Measurements from ENCODE around the gene PDLIM7. TPM values are rescaled to one million over a fixed set of nuclear protein-coding genes. Genes with fewer than 3 reads are reported as not detected.
A peak's percentile ranks its signal among the peaks of the same experiment; 100 is the strongest.

PDLIM7 gene
- total RNA-seq, 1 donor from 2014 or later = 65.3 TPM

DNA sequence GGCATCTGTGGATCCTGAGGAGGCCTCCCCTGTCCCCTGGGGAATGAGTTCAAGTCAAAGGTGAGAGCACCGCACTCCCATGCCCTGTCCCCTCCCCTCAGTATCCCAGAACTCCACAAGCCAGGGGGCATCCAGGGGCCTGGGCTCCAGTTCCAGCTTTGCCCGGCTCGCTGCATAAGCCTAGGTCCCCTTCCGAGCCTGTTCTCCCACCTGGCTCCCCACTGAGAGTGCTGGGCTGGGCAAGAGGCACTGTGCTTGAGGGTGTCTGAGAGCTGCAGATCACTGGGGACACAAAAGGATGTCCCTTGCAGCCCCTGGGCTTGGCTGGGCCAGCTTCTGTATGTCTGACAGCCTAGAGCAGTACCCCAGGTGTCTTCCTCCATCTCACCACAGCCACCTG lies 7.7 kb upstream of the PDLIM7 start:
- intact Hi-C loops (cut with micrococcal nuclease) = no loop called here

DNA sequence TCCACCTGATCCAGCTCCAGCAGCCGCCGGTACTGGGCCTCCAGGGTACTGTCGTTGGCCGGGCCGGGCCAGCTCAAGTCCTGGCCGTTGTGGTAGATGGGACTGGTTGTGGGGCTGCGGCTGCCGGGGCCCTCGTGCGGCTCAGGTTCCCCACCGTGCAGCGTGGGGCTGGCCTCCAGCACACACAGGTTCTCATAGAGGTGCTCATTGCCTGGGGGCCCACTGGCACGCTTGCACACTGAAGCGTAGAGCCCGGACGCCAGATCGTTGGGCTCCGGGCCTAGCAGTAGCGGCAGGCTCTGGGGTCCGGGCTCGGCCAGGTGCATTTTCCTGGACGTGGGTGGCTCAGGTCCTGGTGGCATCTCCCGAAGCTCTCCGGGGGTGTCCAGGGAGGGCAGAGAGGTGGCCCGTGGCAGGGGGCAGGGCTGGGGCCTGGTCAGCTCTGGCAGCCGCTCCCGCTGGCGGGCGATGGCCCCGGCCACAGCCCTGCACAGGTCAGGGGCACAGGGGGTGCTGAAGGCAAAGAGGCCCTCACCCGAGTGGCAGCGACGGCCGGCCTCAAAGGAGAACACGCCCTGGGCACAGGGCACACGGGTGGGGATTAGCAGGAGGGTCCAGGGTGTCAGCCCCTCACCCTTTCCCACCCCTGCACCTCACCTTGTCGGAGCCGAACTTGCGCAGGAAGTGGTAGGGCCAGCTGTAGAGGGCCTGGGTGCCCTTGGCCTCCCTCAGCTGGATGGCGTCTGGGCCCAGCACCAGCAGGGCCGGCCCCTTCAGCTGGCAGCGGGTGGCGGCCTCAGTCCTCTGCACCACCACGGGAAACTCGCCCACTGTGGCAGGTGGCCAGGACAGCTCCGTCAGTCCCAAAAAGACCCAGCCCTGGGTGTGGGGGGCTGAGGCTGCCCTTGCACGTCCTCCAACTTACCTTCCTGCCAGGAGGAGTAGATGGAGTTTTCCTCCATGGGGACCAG lies 7.0 kb upstream of the PDLIM7 start:
- no peak overlapping the region for H3K4me3 Mint-ChIP-seq
- no peaks in the 10 kb centered on the region for H3K36me3 Mint-ChIP-seq (ENCODE audit: low read depth)
- H3K27ac Mint-ChIP-seq = no peak overlapping the region
- DNase-seq = no peak
- peaks cover 9% of the 10 kb centered on the region for H3K4me1 Mint-ChIP-seq
- H3K9me3 Mint-ChIP-seq = no peaks in the 10 kb centered on the region
- H3K27me3 Mint-ChIP-seq = peaks cover 8% of the 10 kb centered on the region
- intact Hi-C loops (cut with micrococcal nuclease) = no loop called here

More for the DNA sequence above, 7.7 kb upstream of the PDLIM7 start:
- H3K9me3 Mint-ChIP-seq = no peaks in the 10 kb centered on the region
- peaks cover 3% of the 10 kb centered on the region for H3K36me3 Mint-ChIP-seq (ENCODE audit: low read depth)
- H3K4me1 Mint-ChIP-seq = peaks cover 9% of the 10 kb centered on the region
- H3K27me3 Mint-ChIP-seq = peaks cover 3% of the 10 kb centered on the region
- H3K4me3 Mint-ChIP-seq = no peak overlapping the region
- DNase-seq = no peak
- H3K27ac Mint-ChIP-seq = no peak overlapping the region

DNA sequence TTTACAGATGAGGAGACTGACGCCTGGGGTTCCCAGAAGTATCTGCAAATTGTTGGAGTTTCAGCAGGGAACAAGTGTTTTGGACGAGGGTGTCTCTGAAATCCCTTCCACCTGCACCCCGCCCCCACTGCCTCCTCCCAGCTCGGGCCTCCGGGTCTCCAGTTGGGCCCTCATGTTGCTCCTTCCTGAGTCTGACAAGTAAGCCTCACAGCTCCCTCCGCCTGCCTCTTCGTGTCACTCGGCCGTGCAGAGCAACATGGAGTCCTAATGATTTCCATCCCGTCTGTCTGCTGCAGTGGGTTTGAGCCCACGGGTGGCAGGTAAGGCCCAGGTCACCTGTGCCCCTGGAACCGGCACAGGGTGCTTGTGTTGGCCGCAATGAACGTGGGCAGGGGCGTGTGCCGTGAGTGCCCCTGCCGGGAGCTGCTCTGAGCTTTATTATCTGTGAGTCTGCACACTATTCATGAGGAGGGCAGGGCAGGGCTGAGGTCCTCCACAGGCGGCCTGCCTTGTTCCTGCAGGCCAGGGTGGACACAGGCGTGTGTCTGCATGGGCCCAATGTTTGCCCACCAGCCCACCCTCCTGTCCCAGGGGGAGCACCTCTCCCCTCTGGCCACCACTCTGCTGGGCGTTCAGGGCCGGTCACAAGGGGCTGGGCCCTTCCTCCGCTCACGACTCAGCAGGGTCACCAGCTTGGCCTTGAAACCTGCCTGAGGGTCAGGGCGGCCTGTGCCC lies 6.1 kb upstream of the PDLIM7 start:
- intact Hi-C loops (cut with micrococcal nuclease) = no loop called here
- Mint-ChIP-seq H3K27me3 (peaks cover 14% of the 10 kb centered on the region), H3K36me3 (ENCODE audit: low read depth) (no peaks in the 10 kb centered on the region), H3K9me3 (no peaks in the 10 kb centered on the region), H3K4me3 (no peak overlapping the region), H3K27ac (no peak overlapping the region), H3K4me1 (peaks cover 10% of the 10 kb centered on the region)
- DNase-seq = no peak

DNA sequence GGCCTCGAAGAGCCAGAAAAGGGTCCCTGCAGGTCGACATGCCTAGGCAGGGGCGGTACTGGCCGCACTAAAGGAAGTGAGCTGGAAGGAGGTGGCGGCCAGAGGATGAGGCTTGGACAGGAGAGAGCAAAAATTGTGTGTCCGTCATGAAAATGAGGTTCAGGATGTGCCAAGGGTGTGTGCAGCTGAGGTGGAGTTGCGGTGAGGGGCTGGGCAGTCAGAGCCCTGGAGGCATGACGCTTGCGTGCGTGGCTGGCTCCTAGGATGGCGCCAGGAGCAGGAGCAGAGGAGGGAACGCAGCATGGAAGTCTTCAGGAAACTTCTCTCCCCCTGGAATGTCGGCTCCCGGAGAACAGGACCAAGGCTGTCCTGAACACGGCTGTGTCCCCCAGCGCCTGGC lies 5.5 kb upstream of the PDLIM7 start:
- Mint-ChIP-seq H3K9me3 (no peaks in the 10 kb centered on the region), H3K27me3 (peaks cover 18% of the 10 kb centered on the region), H3K4me3 (no peak overlapping the region), H3K27ac (no peak overlapping the region), H3K36me3 (ENCODE audit: low read depth) (no peaks in the 10 kb centered on the region), H3K4me1 (peaks cover 15% of the 10 kb centered on the region)
- intact Hi-C loops (cut with micrococcal nuclease) = no loop called here
- no peak for DNase-seq

DNA sequence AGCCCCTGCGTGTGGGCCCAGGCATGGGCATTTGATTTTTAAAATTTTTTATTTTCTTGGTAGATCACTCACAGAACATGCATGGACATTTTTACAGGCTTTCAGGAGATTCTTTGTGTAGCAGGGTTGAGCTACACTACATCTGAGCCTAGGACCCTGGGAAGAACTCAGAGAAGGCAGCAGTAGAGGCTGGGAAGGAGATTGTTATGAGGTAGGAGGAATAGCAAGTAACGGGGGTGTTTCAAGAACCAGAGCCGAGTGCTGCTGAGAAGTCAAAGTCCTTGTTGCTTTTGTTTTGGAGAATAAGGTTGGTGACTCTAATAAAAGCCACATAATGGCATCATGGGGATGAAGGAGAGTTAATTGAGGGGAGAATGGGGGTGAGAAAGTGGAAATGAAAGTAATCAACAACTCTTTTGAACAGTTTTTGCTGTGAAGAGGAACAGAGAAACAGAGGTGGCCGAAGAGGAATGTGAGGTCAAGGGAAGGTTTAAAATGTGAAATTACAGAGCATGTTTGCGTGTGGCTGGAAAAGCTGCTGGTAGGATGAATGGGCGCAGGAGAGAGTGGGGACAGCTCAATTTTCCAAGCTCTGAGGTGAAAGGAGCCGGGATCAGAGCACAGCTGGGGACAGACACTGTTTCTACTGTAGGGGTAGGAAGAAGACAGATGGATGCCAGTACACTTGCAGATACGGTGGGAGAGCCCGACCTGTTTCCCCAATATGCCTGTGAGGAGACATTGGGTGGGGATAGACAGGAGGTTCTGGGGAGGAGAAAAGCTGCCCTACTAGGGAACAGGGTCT lies 4.7 kb upstream of the PDLIM7 start:
- H3K27me3 Mint-ChIP-seq = peaks cover 21% of the 10 kb centered on the region
- H3K9me3 Mint-ChIP-seq = no peaks in the 10 kb centered on the region
- intact Hi-C loops (cut with micrococcal nuclease) = loop anchor here (1.0 to 2.0 kb wide), 3 partner anchors 112 to 191 kb away; partner anchors contain the start of gene MXD3
- no peaks in the 10 kb centered on the region for H3K36me3 Mint-ChIP-seq (ENCODE audit: low read depth)
- peaks cover 17% of the 10 kb centered on the region for H3K4me1 Mint-ChIP-seq
- no peak overlapping the region for H3K4me3 Mint-ChIP-seq
- DNase-seq = no peak
- H3K27ac Mint-ChIP-seq = no peak overlapping the region

DNA sequence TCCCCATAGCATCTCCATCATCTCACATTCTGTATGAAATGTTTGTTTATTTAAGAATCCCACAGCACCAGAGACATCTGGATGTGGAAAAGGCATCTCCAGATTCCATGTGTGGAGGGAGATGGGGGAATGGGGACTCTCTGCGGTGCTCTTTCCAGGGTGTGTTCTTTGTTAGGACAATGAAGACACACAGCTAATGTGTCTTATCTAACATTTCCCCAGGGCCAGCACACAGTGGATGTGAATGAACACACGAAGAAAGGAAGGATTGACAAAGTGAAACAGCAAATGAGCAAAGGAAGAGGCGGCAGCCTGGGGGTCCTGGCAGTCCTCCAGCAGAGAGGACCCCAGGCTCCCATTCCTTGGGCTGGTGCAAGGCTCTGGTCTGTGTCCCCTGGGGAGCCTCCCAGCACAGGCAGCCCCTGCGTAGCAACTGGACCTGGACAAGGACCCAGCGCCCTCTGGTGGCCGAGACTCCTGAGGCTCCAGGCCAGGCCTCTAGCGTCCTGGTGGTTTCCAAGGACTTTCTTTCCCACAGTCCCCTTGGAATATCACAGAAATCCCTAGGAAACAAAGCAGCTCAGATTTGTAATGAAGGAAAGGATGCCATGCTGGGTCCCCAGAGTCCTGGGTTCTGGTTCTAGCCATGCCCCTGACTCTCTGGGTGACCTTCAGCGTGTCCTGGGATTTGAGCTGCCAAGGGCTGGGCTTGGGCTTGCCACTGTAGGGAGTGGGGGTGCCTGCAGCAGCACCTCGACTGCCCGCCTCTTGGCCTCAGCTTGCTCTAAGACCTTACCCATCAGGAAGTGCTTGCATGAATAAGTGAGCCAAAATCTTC lies 3.5 kb upstream of the PDLIM7 start:
- peak; percentile 95 for DNase-seq
- H3K36me3 Mint-ChIP-seq (ENCODE audit: low read depth) = no peaks in the 10 kb centered on the region
- H3K9me3 Mint-ChIP-seq = no peaks in the 10 kb centered on the region
- no peak overlapping the region for H3K4me3 Mint-ChIP-seq
- H3K4me1 Mint-ChIP-seq = peaks cover 21% of the 10 kb centered on the region
- no peak overlapping the region for H3K27ac Mint-ChIP-seq
- peaks cover 21% of the 10 kb centered on the region for H3K27me3 Mint-ChIP-seq
- intact Hi-C loops (cut with micrococcal nuclease) = loop anchor here (1.0 to 2.0 kb wide), 3 partner anchors 111 to 190 kb away; partner anchors contain the start of gene MXD3

DNA sequence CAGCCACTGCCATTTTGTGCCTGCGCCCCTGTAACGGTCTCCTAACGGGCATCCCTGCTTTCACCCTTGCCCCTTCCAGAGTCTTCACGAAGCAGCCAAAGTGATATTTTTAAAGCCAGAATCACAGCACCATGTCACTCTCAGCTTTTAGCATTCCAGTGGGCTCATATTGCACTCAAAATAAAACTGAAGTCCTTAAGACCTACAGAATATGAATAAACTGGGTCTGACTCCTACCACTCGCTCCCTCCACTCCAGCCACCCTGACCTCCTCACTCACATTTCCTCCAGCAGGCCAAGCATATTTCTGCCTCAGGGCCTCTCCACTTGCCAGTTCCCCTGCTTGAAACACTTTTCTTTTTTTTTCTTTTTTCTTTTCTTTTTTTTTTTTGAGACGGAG lies 2.4 kb upstream of the PDLIM7 start:
- intact Hi-C loops (cut with micrococcal nuclease) = loop anchor here (2.0 kb wide), 2 partner anchors 181 to 189 kb away; partner anchors contain the start of gene MXD3
- peak overlapping the region; percentile 14 for H3K4me3 Mint-ChIP-seq
- H3K36me3 Mint-ChIP-seq (ENCODE audit: low read depth) = no peaks in the 10 kb centered on the region
- no peak for DNase-seq
- H3K9me3 Mint-ChIP-seq = no peaks in the 10 kb centered on the region
- peaks cover 21% of the 10 kb centered on the region for H3K27me3 Mint-ChIP-seq
- peaks cover 26% of the 10 kb centered on the region for H3K4me1 Mint-ChIP-seq
- peak overlapping the region; percentile 5 for H3K27ac Mint-ChIP-seq

DNA sequence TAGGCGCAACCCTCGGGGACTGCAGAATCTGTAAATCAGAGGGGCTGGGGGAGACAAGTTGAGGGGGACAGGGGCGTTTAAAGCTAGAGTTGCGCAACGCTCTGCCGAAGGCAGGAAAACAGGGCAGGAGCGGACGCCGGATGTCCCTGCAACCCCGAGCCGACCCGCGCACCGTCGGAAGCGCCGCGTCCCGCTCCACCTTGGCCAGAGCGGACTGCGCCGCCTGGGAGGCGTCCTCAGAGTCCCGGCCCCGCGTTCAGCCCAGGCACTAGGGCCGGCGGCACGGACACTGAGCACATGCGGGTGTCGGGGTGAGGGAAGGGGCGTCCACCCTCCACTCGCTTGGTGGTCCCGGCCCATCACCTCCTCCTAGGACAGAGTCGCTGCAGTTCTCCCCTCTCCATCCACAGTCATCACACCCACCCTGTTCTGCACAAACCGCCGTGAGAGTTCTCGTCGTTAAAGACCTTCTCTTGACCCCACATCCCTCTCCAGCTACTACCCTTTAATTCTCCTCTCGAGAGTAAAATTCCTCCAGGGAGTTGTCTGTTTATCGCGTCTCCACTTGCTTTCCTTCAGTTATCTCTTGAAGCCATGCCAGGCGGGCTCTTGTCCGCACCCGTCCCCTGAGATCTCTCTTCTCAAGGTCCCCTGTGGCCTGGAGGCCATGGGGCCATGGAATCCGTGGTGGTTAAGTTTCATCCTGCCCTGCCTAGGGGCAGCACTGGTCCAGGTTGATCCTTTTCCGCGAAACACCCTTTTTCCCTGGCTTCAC lies 796 bp upstream of the PDLIM7 start:
- Mint-ChIP-seq H3K36me3 (ENCODE audit: low read depth) (peaks cover 3% of the 10 kb centered on the region), H3K4me3 (peak overlapping the region; percentile 89), H3K9me3 (no peaks in the 10 kb centered on the region), H3K4me1 (peaks cover 36% of the 10 kb centered on the region), H3K27me3 (peaks cover 21% of the 10 kb centered on the region), H3K27ac (peak overlapping the region; percentile 78)
- no peak for DNase-seq
- intact Hi-C loops (cut with micrococcal nuclease) = no loop called here

DNA sequence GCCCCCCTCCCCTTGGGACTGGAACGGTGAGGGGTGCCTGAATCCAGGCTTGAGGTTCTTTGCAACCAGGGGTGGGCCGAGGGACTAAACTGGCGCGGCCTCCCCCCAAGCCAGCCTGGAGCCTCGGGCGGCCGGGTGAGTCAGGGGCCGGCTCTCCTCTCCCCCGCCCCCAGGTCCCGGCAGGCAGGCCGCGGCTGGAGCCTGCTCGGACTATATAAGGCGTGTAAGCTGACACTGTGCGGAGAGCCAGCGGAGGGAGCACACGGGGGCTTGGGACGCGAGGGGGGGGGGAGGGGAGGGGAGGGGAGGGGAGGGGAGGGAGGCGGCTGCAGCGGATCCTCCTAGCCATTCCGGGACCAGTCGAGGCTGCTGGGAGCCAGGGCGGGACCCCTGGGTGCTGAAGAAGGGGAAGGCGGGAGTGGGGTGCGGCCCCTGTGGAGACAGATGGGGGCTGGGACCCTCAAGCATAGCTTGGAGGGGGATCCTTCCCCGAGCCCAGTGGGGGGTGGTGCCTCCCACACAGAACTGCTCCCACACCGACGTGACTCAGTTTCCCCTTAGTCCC lies 595 bp downstream of the PDLIM7 start:
- intact Hi-C loops (cut with micrococcal nuclease) = loop anchor here (1.0 to 2.0 kb wide), 7 partner anchors 18 to 362 kb away; partner anchors contain the start of gene GRK6
- Mint-ChIP-seq H3K9me3 (no peaks in the 10 kb centered on the region), H3K27ac (peak overlapping the region; percentile 51), H3K4me3 (peak overlapping the region; percentile 89), H3K36me3 (ENCODE audit: low read depth) (peaks cover 8% of the 10 kb centered on the region), H3K27me3 (peaks cover 21% of the 10 kb centered on the region), H3K4me1 (peaks cover 35% of the 10 kb centered on the region)
- no peak for DNase-seq

DNA sequence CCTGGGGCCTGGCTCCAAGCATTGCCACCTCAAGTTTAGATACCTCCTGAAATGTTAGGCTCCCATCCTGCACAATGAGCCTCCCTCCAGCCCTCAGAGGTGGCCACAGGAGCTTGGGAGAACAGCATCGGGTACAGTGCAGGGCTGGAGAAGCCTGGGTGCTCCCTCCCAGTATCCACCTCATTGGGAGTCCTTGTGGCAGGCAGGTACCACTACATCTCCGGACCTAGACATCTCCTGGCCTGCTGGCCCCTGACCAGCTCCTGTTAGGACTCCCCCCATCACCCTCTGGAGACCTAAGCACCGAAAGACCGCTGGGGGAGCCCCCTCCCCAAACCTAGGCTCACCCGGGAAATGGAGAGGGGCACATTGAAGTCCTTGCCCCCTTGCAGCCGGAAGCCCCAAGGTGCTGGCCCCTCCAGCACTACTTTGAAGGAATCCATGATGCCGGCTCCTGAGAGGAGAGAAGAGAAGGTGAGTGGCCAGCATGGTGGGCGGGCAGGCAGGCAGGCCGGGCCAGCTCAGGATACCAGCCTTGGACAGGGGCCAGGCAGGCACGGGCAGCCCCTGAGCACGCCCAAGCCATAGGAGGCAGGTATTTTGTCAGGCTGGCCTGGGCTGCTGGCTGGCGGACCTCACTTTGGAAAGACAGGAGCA lies 1.2 kb downstream of the PDLIM7 start:
- no peak for DNase-seq
- peaks cover 10% of the 10 kb centered on the region for H3K36me3 Mint-ChIP-seq (ENCODE audit: low read depth)
- intact Hi-C loops (cut with micrococcal nuclease) = loop anchor here (2.0 kb wide), 3 partner anchors 17 to 361 kb away; no protein-coding TSS in a partner anchor
- H3K27ac Mint-ChIP-seq = peak overlapping the region; percentile 75
- H3K27me3 Mint-ChIP-seq = peaks cover 21% of the 10 kb centered on the region
- H3K4me1 Mint-ChIP-seq = peaks cover 35% of the 10 kb centered on the region
- peak overlapping the region; percentile 89 for H3K4me3 Mint-ChIP-seq
- H3K9me3 Mint-ChIP-seq = no peaks in the 10 kb centered on the region

DNA sequence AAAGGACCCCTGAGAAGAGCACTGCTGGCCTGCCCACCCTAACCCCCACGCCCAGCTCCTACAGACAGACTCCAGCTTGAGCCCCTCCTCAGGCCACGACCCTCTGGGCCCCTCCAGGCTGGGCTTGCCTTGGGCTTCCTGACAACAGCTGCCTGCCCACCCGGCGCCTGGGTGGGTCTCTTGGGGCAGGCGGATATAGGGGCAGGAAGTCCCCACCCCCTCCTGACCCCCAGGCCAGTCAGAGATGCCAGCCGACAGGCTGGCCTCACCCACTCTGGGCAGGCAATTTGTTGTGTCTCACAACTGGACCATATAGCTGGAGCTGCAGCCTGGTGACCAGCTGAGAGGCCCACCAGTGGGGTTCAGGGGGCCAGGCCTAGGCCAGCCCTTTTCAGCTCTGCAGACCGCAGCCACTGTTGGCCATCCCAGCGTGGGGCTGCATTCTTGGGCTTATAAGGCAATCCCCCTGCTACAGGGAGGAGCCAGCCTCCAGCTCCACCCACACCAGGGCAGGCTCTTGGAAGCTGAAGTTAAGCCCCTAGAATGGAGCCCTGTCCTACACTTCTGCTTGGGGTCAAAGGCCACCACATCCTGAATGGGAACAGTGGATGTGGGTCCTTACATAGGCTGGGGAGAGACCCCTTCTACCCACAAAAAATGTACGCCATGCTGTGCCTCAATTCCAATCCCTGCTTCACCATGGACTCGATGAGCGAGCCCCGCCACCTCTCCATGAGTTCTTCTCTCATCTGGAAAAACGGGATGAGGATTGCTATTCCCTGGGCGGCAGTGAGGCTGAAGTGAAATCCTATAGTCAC lies 2.0 kb downstream of the PDLIM7 start:
- peaks cover 14% of the 10 kb centered on the region for H3K36me3 Mint-ChIP-seq (ENCODE audit: low read depth)
- intact Hi-C loops (cut with micrococcal nuclease) = loop anchor here (2.0 kb wide), 3 partner anchors 17 to 361 kb away; no protein-coding TSS in a partner anchor
- peak overlapping the region; percentile 89 for H3K4me3 Mint-ChIP-seq
- no peaks in the 10 kb centered on the region for H3K9me3 Mint-ChIP-seq
- H3K27ac Mint-ChIP-seq = no peak overlapping the region
- peaks cover 32% of the 10 kb centered on the region for H3K4me1 Mint-ChIP-seq
- peak; percentile 71 for DNase-seq
- H3K27me3 Mint-ChIP-seq = peaks cover 19% of the 10 kb centered on the region

Data from activated CD4-positive, alpha-beta T cell treated with anti-CD3 and anti-CD28 coated beads, Interleukin-2, amount 10 ng/mL, durations not matched to agents 24 days and 14 days (primary cell).